IMR-90 (cell line): ENCODE results near the gene LRRC8E. TPM values are rescaled to one million over a fixed set of nuclear protein-coding genes. Genes with fewer than 3 reads are reported as not detected.

ENCODE experiments used
- ATAC-seq: fragments of 200-7000 bp; cut with Tn5 transposase; 2 replicates; pipeline ENCODE4 v1.9.1; 2020; ENCODE audit warnings: low read depth, mild to moderate bottlenecking, moderate library complexity
- BruUV-seq: library from RNA; stranded (reverse); fragments of 400-500 nt; replicated peaks from 2 replicates; lab custom pipeline; 2021; lab: Mats Ljungman, UMichigan
- CTCF ChIA-PET: fragments of 300-600 bp; formaldehyde crosslinking; extraction: SDS; loops from one replicate; lab custom pipeline; 2021; ENCODE audit warnings: antibody characterized with exemption; lab: Yijun Ruan, JAX
- POLR2A ChIA-PET: fragments of 300-600 bp; sonication (Branson Sonifier 250); formaldehyde crosslinking; loops from one replicate; lab custom pipeline; 2022; ENCODE audit warnings: antibody characterized with exemption; ENCODE audit not compliant: unreplicated experiment; lab: Charles Lee
- DNase-seq: peaks from one replicate; pipeline ENCODE4 v3.0.0; 2013
- H2AFZ ChIP-seq: replicated peaks from 2 replicates; pipeline ENCODE3; 2013; ENCODE audit warnings: low read length, mild to moderate bottlenecking; ENCODE audit not compliant: poor library complexity
- H2AK5ac ChIP-seq: 2 replicates; pipeline ENCODE4 v1.6.1; 2013; ENCODE audit warnings: low read depth, low read length, inconsistent platforms
- H2AK9ac ChIP-seq: replicated peaks from 2 replicates; pipeline ENCODE3; 2013; ENCODE audit warnings: mild to moderate bottlenecking, low read depth, low read length, moderate library complexity; ENCODE audit not compliant: poor library complexity
- H2BK120ac ChIP-seq: 2 replicates; pipeline ENCODE4 v1.6.1; 2013; ENCODE audit warnings: low read depth, low read length, inconsistent platforms
- H2BK15ac ChIP-seq: 3 replicates; pipeline ENCODE4 v1.6.1; 2013; ENCODE audit warnings: low read depth, low read length, inconsistent platforms
- H2BK20ac ChIP-seq: 2 replicates; pipeline ENCODE4 v1.6.1; 2013; ENCODE audit warnings: low read depth, mild to moderate bottlenecking, inconsistent platforms, low read length, moderate library complexity
- H2BK5ac ChIP-seq: 2 replicates; pipeline ENCODE4 v1.6.1; 2013; ENCODE audit warnings: mild to moderate bottlenecking, low read depth, low read length, inconsistent platforms; ENCODE audit not compliant: poor library complexity, severe bottlenecking
- H3K14ac ChIP-seq: replicated peaks from 2 replicates; pipeline ENCODE4 v1.6.1; 2013; ENCODE audit warnings: low read depth, low read length, inconsistent platforms
- H3K18ac ChIP-seq: 2 replicates; pipeline ENCODE4 v1.6.1; 2013; ENCODE audit warnings: low read depth, low read length, control low read depth
- H3K23ac ChIP-seq: 2 replicates; pipeline ENCODE4 v1.6.1; 2013; ENCODE audit warnings: low read depth, low read length, inconsistent platforms
- H3K27ac ChIP-seq: 2 replicates; pipeline ENCODE4 v1.5.1; 2013; ENCODE audit warnings: mild to moderate bottlenecking, control low read depth, low read length; ENCODE audit not compliant: insufficient read depth
- H3K27me3 ChIP-seq: 2 replicates; pipeline ENCODE4 v1.6.1; 2013; ENCODE audit warnings: low read length; ENCODE audit not compliant: control insufficient read depth, insufficient read depth
- H3K36me3 ChIP-seq: 2 replicates; pipeline ENCODE4 v1.6.1; 2013; ENCODE audit warnings: low read length, mixed read lengths; ENCODE audit not compliant: control insufficient read depth, insufficient read depth
- H3K4ac ChIP-seq: 2 replicates; pipeline ENCODE4 v1.6.1; 2013; ENCODE audit warnings: low read depth, low read length, inconsistent platforms
- H3K4me1 ChIP-seq: 2 replicates; pipeline ENCODE4 v1.6.1; 2013; ENCODE audit warnings: low read length, mixed read lengths; ENCODE audit not compliant: control insufficient read depth, insufficient read depth
- H3K4me2 ChIP-seq: 2 replicates; pipeline ENCODE4 v1.6.1; 2013; ENCODE audit warnings: low read depth, mild to moderate bottlenecking, control low read depth, low read length, moderate library complexity
- H3K4me3 ChIP-seq: 2 replicates; pipeline ENCODE4 v1.5.1; 2013; ENCODE audit warnings: low read depth, mild to moderate bottlenecking, control low read depth, low read length, moderate library complexity; ENCODE audit not compliant: insufficient read depth
- H3K56ac ChIP-seq: 2 replicates; pipeline ENCODE4 v1.6.1; 2013; ENCODE audit warnings: low read length, inconsistent platforms; ENCODE audit not compliant: insufficient read depth; ENCODE audit errors: extremely low read depth
- H3K79me1 ChIP-seq, 2 experiments: 2 replicates each; pipeline ENCODE4 v1.6.1; 2013; ENCODE audit warnings: low read length in 2 of 2, inconsistent platforms in 1 of 2, low read depth in 1 of 2
- H3K9ac ChIP-seq: 2 replicates; pipeline ENCODE4 v1.6.1; 2013; ENCODE audit warnings: low read depth, low read length, control low read depth
- H3K9me1 ChIP-seq: 2 replicates; pipeline ENCODE4 v1.6.1; 2013; ENCODE audit warnings: low read length, inconsistent platforms; ENCODE audit not compliant: insufficient read depth
- H3K9me3 ChIP-seq: 2 replicates; pipeline ENCODE4 v1.6.1; 2013; ENCODE audit warnings: low read length; ENCODE audit not compliant: control insufficient read depth, insufficient read depth
- H4K20me1 ChIP-seq: 2 replicates; pipeline ENCODE4 v1.6.1; 2013; ENCODE audit warnings: low read length, inconsistent platforms; ENCODE audit not compliant: insufficient read depth
- H4K5ac ChIP-seq: 2 replicates; pipeline ENCODE4 v1.6.1; 2013; ENCODE audit warnings: mild to moderate bottlenecking, low read depth, low read length, control low read depth
- H4K8ac ChIP-seq, 2 experiments: 2 replicates each; pipeline ENCODE4 v1.6.1; 2013; ENCODE audit warnings: low read depth in 2 of 2, low read length in 2 of 2, control low read depth in 1 of 2, inconsistent platforms in 1 of 2
- H4K91ac ChIP-seq: 2 replicates; pipeline ENCODE4 v1.6.1; 2013; ENCODE audit warnings: low read depth, low read length, inconsistent platforms; ENCODE audit not compliant: insufficient read depth
- CEBPB ChIP-seq: IDR thresholded peaks from 2 replicates; pipeline ENCODE4 v1.6.1; 2012; ENCODE audit warnings: low read depth, low read length, improper control_type of control experiment
- MAZ ChIP-seq: IDR thresholded peaks from 2 replicates; pipeline ENCODE4 v1.6.1; 2012; ENCODE audit warnings: low read depth, mild to moderate bottlenecking, low read length, improper control_type of control experiment, moderate library complexity, borderline replicate concordance
- MXI1 ChIP-seq: IDR thresholded peaks from 2 replicates; pipeline ENCODE4 v1.6.1; 2012; ENCODE audit warnings: low read depth, mild to moderate bottlenecking, low read length, moderate library complexity, borderline replicate concordance
- POLR2A ChIP-seq: IDR thresholded peaks from 2 replicates; pipeline ENCODE4 v1.6.1; 2012; ENCODE audit warnings: mild to moderate bottlenecking, low read depth, low read length
- WGBS, 2 experiments: methylation state at CpG; one replicate each; pipeline versions ENCODE4 v1.1.5 to v1.1.7; 2013; ENCODE audit warnings: missing lambda C conversion rate in 2 of 2; ENCODE audit not compliant: insufficient read length in 1 of 2; ENCODE audit errors: extremely low coverage in 2 of 2; 5-methylcytosine and 5-hydroxymethylcytosine counted together
- dilution Hi-C: fragments of 300-500 bp; cut with HindIII; formaldehyde crosslinking; loops from one replicate; pipeline ENCODE4 v1.14.3; 2018; ENCODE audit warnings: low sequenced_read_pairs; ENCODE audit not compliant: unreplicated experiment
- in situ Hi-C: fragments of 300-500 bp; cut with MboI; formaldehyde crosslinking; loops from 3 replicates; pipeline ENCODE4 v1.14.3; 2019; ENCODE audit warnings: low sequenced_read_pairs, inconsistent platforms, mixed read lengths
- intact Hi-C: fragments of 100-400 bp; cut with micrococcal nuclease; formaldehyde crosslinking; loops from 2 replicates; pipeline ENCODE4 v1.10.0; 2022
- polyA plus RNA-seq, 3 experiments: library from polyadenylated mRNA; depleted of rRNA; stranded (reverse); fragments of >200 nt; gene quantifications; 2 replicates each; pipeline ENCODE4 v1.2.3, GENCODE V29; 2012; ENCODE audit warnings: low replicate concordance in 1 of 3
- total RNA-seq: library from RNA; depleted of rRNA; stranded (reverse); fragments of >200 nt; gene quantifications from 2 replicates; pipeline ENCODE4 v1.2.3, GENCODE V29; 2012

Gene LRRC8E
- total and polyA plus RNA-seq, 2 of the 4 experiments (the other 2 are of a cell fraction), result 6.4 to 7.2 TPM

- peaks cover 7% of the 10 kb centered on the region; the same call in 1 of the 2 replicates for H3K36me3 ChIP-seq
- ATAC-seq, result peak; percentile 75
- H4K5ac ChIP-seq, result peak overlapping the region; percentile 68; the same call in 1 of the 2 replicates
- peak; percentile 94 for DNase-seq
- H4K20me1 ChIP-seq, result peaks cover 11% of the 10 kb centered on the region
- H3K27me3 ChIP-seq, result peaks cover 6% of the 10 kb centered on the region
- H2BK20ac ChIP-seq, result no peak overlapping the region
- CTCF ChIA-PET, result interaction anchor here (1.0 to 1.7 kb wide), 4 partner anchors 9 to 26 kb away, joined by 3 to 6 read pairs (median 5); partner anchors contain the start of gene MAP2K7
- H3K9me3 ChIP-seq, result no peaks in the 10 kb centered on the region
- in situ Hi-C loops (no loop called here), intact Hi-C loops (no loop called here), dilution Hi-C loops (no loop called here)
- POLR2A ChIA-PET, result interaction anchor here (0.5 to 1.7 kb wide), 4 partner anchors 12 to 1914 kb away, joined by 3 to 18 read pairs (median 4); partner anchors contain the start of genes MAP2K7 and PIN1
- TF ChIP-seq MXI1, result 0 out of 2 replicates have a peak, but pooled peaks have one; percentile 15
- TF ChIP-seq CEBPB, result no peak
- TF ChIP-seq POLR2A, result peak; percentile 51; the same call in 1 of the 2 replicates
- peak; percentile 25; the same call in 1 of the 2 replicates for TF ChIP-seq MAZ
- peak overlapping the region; percentile 29; the same call in 1 of the 2 replicates for H3K18ac ChIP-seq
- H2AK9ac ChIP-seq, result peak overlapping the region; percentile 99
- H3K4me3 ChIP-seq, result peak overlapping the region; percentile 92
- peak overlapping the region; percentile 98 for H3K23ac ChIP-seq
- peak overlapping the region; percentile 43; the same call in 1 of the 2 replicates for H3K56ac ChIP-seq
- peak overlapping the region; percentile 82 for H4K91ac ChIP-seq
- peaks cover 0 to 19% of the 10 kb centered on the region in 2 experiments; a peak in 2 of 4 replicates for H3K79me1 ChIP-seq
- peaks cover 9% of the 10 kb centered on the region for H3K9me1 ChIP-seq
- H2BK5ac ChIP-seq, result peak overlapping the region; percentile 91
- BruUV-seq, result no TSS peak
- H3K27ac ChIP-seq, result peak overlapping the region; percentile 84
- H3K4me2 ChIP-seq, result peak overlapping the region; percentile 93
- H2AK5ac ChIP-seq, result peak overlapping the region; percentile 95
- no peak overlapping the region for H2BK15ac ChIP-seq
- peak overlapping the region; percentile 80 for H3K9ac ChIP-seq
- no peak overlapping the region; the same call in 1 of the 2 replicates for H2BK120ac ChIP-seq
- H4K8ac ChIP-seq, result peak overlapping the region; percentile 1 to 94; a peak in 2 of 4 replicates
- H2AFZ ChIP-seq, result peak overlapping the region; percentile 100
- H3K4me1 ChIP-seq, result peaks cover 20% of the 10 kb centered on the region
- WGBS, 2 experiments, result 1% methylated on average over 22 of the region's 62 CpGs; no CpG with 5 or more reads in 1 of the 2 experiments
- H3K14ac ChIP-seq, result peak overlapping the region; percentile 99
- peak overlapping the region; percentile 97 for H3K4ac ChIP-seq
Measured at GRCh38 chr19:7920519-7921301, 32.4 kb downstream of the LRRC8E start.
